Neuronal stem cell (in vitro differentiated cells): ENCODE measurements around the gene UBL3.
A peak's percentile ranks its signal among the peaks of the same experiment; 100 is the strongest.

Source experiments
- DNase-seq: peaks from one replicate; pipeline ENCODE4 v3.0.0-alpha.2; 2013; ENCODE audit warnings: low spot score
- H2AFZ ChIP-seq: one replicate; pipeline ENCODE4 v1.6.1; 2013; ENCODE audit warnings: mild to moderate bottlenecking, low read length, inconsistent platforms
- H2AK5ac ChIP-seq: 2 replicates; pipeline ENCODE4 v1.6.1; 2013; ENCODE audit warnings: low read depth, mild to moderate bottlenecking, inconsistent platforms, low read length, moderate library complexity, mixed read lengths
- H2BK120ac ChIP-seq: 2 replicates; pipeline ENCODE4 v1.6.1; 2013; ENCODE audit warnings: low read depth, mild to moderate bottlenecking, inconsistent platforms, low read length, moderate library complexity, mixed read lengths
- H2BK12ac ChIP-seq: one replicate; pipeline ENCODE4 v1.6.1; 2013; ENCODE audit warnings: low read length, inconsistent platforms
- H2BK15ac ChIP-seq: 2 replicates; pipeline ENCODE4 v1.6.1; 2013; ENCODE audit warnings: mild to moderate bottlenecking, low read length, inconsistent platforms, mixed read lengths
- H2BK5ac ChIP-seq: one replicate; pipeline ENCODE4 v1.6.1; 2013; ENCODE audit warnings: inconsistent platforms, mild to moderate bottlenecking, low read length, moderate library complexity
- H3K14ac ChIP-seq: one replicate; pipeline ENCODE4 v1.6.1; 2013; ENCODE audit warnings: low read length, inconsistent platforms
- H3K18ac ChIP-seq: 2 replicates; pipeline ENCODE4 v1.6.1; 2013; ENCODE audit warnings: low read length, inconsistent platforms
- H3K23ac ChIP-seq: 2 replicates; pipeline ENCODE4 v1.6.1; 2013; ENCODE audit warnings: low read depth, mild to moderate bottlenecking, mixed read lengths, low read length, inconsistent platforms; ENCODE audit not compliant: poor library complexity
- H3K27ac ChIP-seq: replicated peaks from 3 replicates; pipeline ENCODE4 v1.5.1; 2013; ENCODE audit warnings: low read length, inconsistent platforms
- H3K27me3 ChIP-seq, 3 experiments: 2 replicates each; pipeline ENCODE4 v1.6.1; 2013; ENCODE audit warnings: low read length in 3 of 3, mild to moderate bottlenecking in 2 of 3, inconsistent platforms in 1 of 3, low read depth in 1 of 3, mixed read lengths in 1 of 3, moderate library complexity in 1 of 3; ENCODE audit not compliant: control insufficient read depth in 3 of 3, insufficient read depth in 3 of 3
- H3K36me3 ChIP-seq, 2 donors: replicated peaks in 1 of 2; 2 replicates each; pipeline ENCODE4 v1.6.1; 2013; ENCODE audit warnings: low read length in 2 of 2; ENCODE audit not compliant: control insufficient read depth in 2 of 2, insufficient read depth in 2 of 2
- H3K4ac ChIP-seq: 2 replicates; pipeline ENCODE4 v1.6.1; 2013; ENCODE audit warnings: inconsistent platforms, mild to moderate bottlenecking, low read length, moderate library complexity
- H3K4me1 ChIP-seq, 2 donors: 1 replicate in 1 of 2; 2 replicates in 1 of 2; pipeline ENCODE4 v1.6.1; 2013; ENCODE audit warnings: low read length in 2 of 2, low read depth in 1 of 2; ENCODE audit not compliant: control insufficient read depth in 2 of 2, insufficient read depth in 1 of 2
- H3K4me2 ChIP-seq: one replicate; pipeline ENCODE4 v1.6.1; 2013; ENCODE audit warnings: mild to moderate bottlenecking, low read length, inconsistent platforms; ENCODE audit not compliant: insufficient read depth, poor library complexity, severe bottlenecking
- H3K4me3 ChIP-seq, 2 donors: 2 replicates each; pipeline ENCODE4 v1.5.1; 2013; ENCODE audit warnings: low read length in 2 of 2, mild to moderate bottlenecking in 2 of 2, inconsistent platforms in 1 of 2, moderate library complexity in 1 of 2
- H3K79me1 ChIP-seq: one replicate; pipeline ENCODE4 v1.6.1; 2013; ENCODE audit warnings: low read depth, mild to moderate bottlenecking, inconsistent platforms, low read length, moderate library complexity
- H3K9ac ChIP-seq: one replicate; pipeline ENCODE4 v1.6.1; 2013; ENCODE audit warnings: mild to moderate bottlenecking, low read depth, low read length, inconsistent platforms; ENCODE audit not compliant: poor library complexity
- H3K9me3 ChIP-seq, 2 donors: replicated peaks in 1 of 2; 2 replicates each; pipeline versions ENCODE3 to v1.6.1; 2013; ENCODE audit warnings: low read length in 2 of 2, mild to moderate bottlenecking in 2 of 2, inconsistent platforms in 1 of 2, low read depth in 1 of 2, mixed read lengths in 1 of 2, moderate library complexity in 1 of 2; ENCODE audit not compliant: control insufficient read depth in 2 of 2, insufficient read depth in 1 of 2
- H4K8ac ChIP-seq: one replicate; pipeline ENCODE4 v1.6.1; 2013; ENCODE audit warnings: low read depth, mild to moderate bottlenecking, inconsistent platforms, low read length, moderate library complexity
- H4K91ac ChIP-seq: one replicate; pipeline ENCODE4 v1.6.1; 2013; ENCODE audit warnings: low read length, low read depth, mild to moderate bottlenecking, inconsistent platforms; ENCODE audit not compliant: poor library complexity
- WGBS, 2 donors: extraction: QIAGEN DNeasy Blood & Tissue Kit; methylation state at CpG; one replicate each; pipeline ENCODE4 v1.1.7; 2013; ENCODE audit warnings: missing lambda C conversion rate in 2 of 2, mixed read lengths in 1 of 2; ENCODE audit not compliant: insufficient read length in 2 of 2, insufficient replicate concordance in 1 of 2; ENCODE audit errors: extremely low coverage in 2 of 2; 5-methylcytosine and 5-hydroxymethylcytosine counted together

Gene UBL3

GRCh38 chr13:29889111-29889510 lies 38.7 kb upstream of the UBL3 start:
- Histone ChIP-seq H2BK120ac (no peak overlapping the region), H3K79me1 (no peaks in the 10 kb centered on the region), H3K4ac (no peak overlapping the region), H2BK12ac (no peak overlapping the region), H4K91ac (no peak overlapping the region), H3K14ac (no peak overlapping the region), H2AK5ac (no peak overlapping the region), H2BK5ac (no peak overlapping the region), H3K18ac (no peak overlapping the region), H2BK15ac (no peak overlapping the region), H3K23ac (no peak overlapping the region), H3K9me3 (no peaks in the 10 kb centered on the region), H3K4me1 (peaks cover 23 to 29% of the 10 kb centered on the region in 2 donors), H3K4me2 (no peak overlapping the region), H3K27me3 (no peaks in the 10 kb centered on the region), H3K4me3 (no peak overlapping the region), H3K27ac (no peak overlapping the region), H3K9ac (no peak overlapping the region), H3K36me3 (no peaks in the 10 kb centered on the region), H2AFZ (peak overlapping the region; percentile 43), H4K8ac (no peak overlapping the region)
- no peak for DNase-seq
- WGBS, 2 donors = no CpG with 5 or more reads among the region's 3 CpGs

DNA sequence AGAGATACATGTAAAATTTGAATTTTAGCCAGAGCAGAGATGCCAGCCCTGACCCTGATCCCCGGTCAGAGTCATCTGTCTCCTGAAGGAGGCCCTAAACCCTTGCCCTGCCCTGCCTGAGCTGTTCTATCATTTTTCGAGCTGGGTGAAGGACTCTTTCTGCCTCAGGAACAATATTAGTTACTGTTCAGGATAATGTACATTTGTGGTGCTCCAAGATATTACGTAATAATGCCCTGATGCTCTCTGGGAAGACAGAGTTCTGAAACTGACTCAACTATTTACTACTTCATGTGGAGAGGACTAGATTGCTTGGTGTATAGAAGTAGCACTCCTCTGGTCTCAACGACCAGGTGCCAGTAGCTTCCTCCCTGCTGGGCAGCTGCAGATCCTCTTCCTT lies 37.9 kb upstream of the UBL3 start:
- Histone ChIP-seq H3K18ac (no peak overlapping the region), H3K9ac (no peak overlapping the region), H2AFZ (peak overlapping the region; percentile 43), H3K27ac (no peak overlapping the region), H2BK5ac (no peak overlapping the region), H4K91ac (no peak overlapping the region), H3K4me3 (no peak overlapping the region), H3K36me3 (no peaks in the 10 kb centered on the region), H2BK15ac (no peak overlapping the region), H2BK12ac (no peak overlapping the region), H3K4me1 (peaks cover 25 to 28% of the 10 kb centered on the region in 2 donors), H3K9me3 (no peaks in the 10 kb centered on the region), H2AK5ac (no peak overlapping the region), H2BK120ac (no peak overlapping the region), H3K23ac (no peak overlapping the region), H4K8ac (no peak overlapping the region), H3K27me3 (no peaks in the 10 kb centered on the region), H3K4ac (no peak overlapping the region), H3K14ac (no peak overlapping the region), H3K4me2 (no peak overlapping the region), H3K79me1 (no peaks in the 10 kb centered on the region)
- no CpG with 5 or more reads among the region's 4 CpGs for WGBS, 2 donors
- DNase-seq = no peak

GRCh38 chr13:29887686-29888085 lies 37.3 kb upstream of the UBL3 start:
- H3K27ac ChIP-seq = no peak overlapping the region
- H4K91ac ChIP-seq = no peak overlapping the region
- no peak overlapping the region for H4K8ac ChIP-seq
- no peak overlapping the region for H3K9ac ChIP-seq
- no peaks in the 10 kb centered on the region for H3K27me3 ChIP-seq
- H3K14ac ChIP-seq = no peak overlapping the region
- no peaks in the 10 kb centered on the region for H3K9me3 ChIP-seq
- no peak overlapping the region for H3K4me3 ChIP-seq
- peaks cover 25 to 28% of the 10 kb centered on the region in 2 donors for H3K4me1 ChIP-seq
- no peak overlapping the region for H2BK15ac ChIP-seq
- no peak overlapping the region for H3K4me2 ChIP-seq
- no peaks in the 10 kb centered on the region for H3K36me3 ChIP-seq
- no peak for DNase-seq
- no CpG with 5 or more reads among the region's 5 CpGs for WGBS, 2 donors
- peak overlapping the region; percentile 17 for H2AFZ ChIP-seq
- no peak overlapping the region for H2BK120ac ChIP-seq
- no peak overlapping the region for H2BK5ac ChIP-seq
- H3K23ac ChIP-seq = no peak overlapping the region
- no peak overlapping the region for H2BK12ac ChIP-seq
- no peak overlapping the region for H3K18ac ChIP-seq
- no peaks in the 10 kb centered on the region for H3K79me1 ChIP-seq
- peak overlapping the region; percentile 23 for H2AK5ac ChIP-seq
- no peak overlapping the region for H3K4ac ChIP-seq

- H3K23ac ChIP-seq = no peak overlapping the region
- no peak overlapping the region for H3K4me2 ChIP-seq
- H3K18ac ChIP-seq = peak overlapping the region; percentile 50
- H3K27me3 ChIP-seq = no peaks in the 10 kb centered on the region
- peak overlapping the region; percentile 48 for H3K14ac ChIP-seq
- no peak overlapping the region for H2AFZ ChIP-seq
- DNase-seq = no peak
- no peaks in the 10 kb centered on the region for H3K9me3 ChIP-seq
- no CpG with 5 or more reads among the region's 5 CpGs for WGBS, 2 donors
- no peak overlapping the region for H3K4me3 ChIP-seq
- H2BK120ac ChIP-seq = peak overlapping the region; percentile 8
- H3K27ac ChIP-seq = no peak overlapping the region
- no peak overlapping the region for H2AK5ac ChIP-seq
- H2BK15ac ChIP-seq = no peak overlapping the region
- H2BK5ac ChIP-seq = no peak overlapping the region
- H3K36me3 ChIP-seq = no peaks in the 10 kb centered on the region
- no peak overlapping the region for H3K9ac ChIP-seq
- H3K79me1 ChIP-seq = no peaks in the 10 kb centered on the region
- H4K91ac ChIP-seq = no peak overlapping the region
- H4K8ac ChIP-seq = no peak overlapping the region
- H2BK12ac ChIP-seq = no peak overlapping the region
- peaks cover 21 to 26% of the 10 kb centered on the region in 2 donors for H3K4me1 ChIP-seq
- H3K4ac ChIP-seq = no peak overlapping the region
Observed at GRCh38 chr13:29887030-29887557, 36.7 kb upstream of the UBL3 start.
